Transverse colon (tissue), 4 donors: ENCODE results near the gene EIF3D.

Experiments
- POLR2A ChIP-seq: fragments of 450-650 bp; IDR thresholded peaks from one replicate; pipeline ENCODE4 v1.6.1; 2016; ENCODE audit warnings: antibody characterized with exemption, mild to moderate bottlenecking, moderate library complexity
- POLR2AphosphoS5 ChIP-seq, 3 donors: sonication (generic); formaldehyde crosslinking; IDR thresholded peaks; one replicate each; pipeline ENCODE4 v1.6.1; 2016; ENCODE audit warnings: antibody characterized with exemption in 3 of 3
- TF ChIP-seq, protein P1 (sequence below), 5 experiments: fragments of 200-600 bp in 3 of 5; fragments of 450-650 bp in 2 of 5; sonication (generic) in 3 of 5; IDR thresholded peaks; 1 replicate in 2 of 5; 2 replicates in 3 of 5; pipeline ENCODE4 v1.5.1; 2016 to 2017; ENCODE audit warnings: antibody characterized with exemption in 5 of 5, inconsistent platforms in 3 of 5, mild to moderate bottlenecking in 2 of 5, moderate library complexity in 1 of 5

DNA sequence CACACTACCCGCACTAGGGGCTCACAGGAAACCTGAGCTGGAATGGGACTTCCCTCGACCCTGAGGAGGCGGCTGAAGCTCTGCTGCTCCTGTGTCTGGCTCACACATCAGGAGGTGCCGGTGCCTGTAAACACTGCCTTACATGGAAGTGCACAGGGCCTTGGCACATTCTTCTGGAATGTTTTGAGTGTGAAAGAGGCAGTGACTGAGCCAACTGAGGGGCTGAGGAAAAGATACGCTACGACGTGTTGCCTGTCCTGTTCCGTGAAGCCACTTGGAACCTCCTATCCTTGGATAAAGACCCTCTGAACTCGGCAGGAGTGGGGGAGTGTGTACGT is 58.0 kb downstream of the EIF3D start:
- TF ChIP-seq POLR2A, result no peak
- TF ChIP-seq, protein P1, sequence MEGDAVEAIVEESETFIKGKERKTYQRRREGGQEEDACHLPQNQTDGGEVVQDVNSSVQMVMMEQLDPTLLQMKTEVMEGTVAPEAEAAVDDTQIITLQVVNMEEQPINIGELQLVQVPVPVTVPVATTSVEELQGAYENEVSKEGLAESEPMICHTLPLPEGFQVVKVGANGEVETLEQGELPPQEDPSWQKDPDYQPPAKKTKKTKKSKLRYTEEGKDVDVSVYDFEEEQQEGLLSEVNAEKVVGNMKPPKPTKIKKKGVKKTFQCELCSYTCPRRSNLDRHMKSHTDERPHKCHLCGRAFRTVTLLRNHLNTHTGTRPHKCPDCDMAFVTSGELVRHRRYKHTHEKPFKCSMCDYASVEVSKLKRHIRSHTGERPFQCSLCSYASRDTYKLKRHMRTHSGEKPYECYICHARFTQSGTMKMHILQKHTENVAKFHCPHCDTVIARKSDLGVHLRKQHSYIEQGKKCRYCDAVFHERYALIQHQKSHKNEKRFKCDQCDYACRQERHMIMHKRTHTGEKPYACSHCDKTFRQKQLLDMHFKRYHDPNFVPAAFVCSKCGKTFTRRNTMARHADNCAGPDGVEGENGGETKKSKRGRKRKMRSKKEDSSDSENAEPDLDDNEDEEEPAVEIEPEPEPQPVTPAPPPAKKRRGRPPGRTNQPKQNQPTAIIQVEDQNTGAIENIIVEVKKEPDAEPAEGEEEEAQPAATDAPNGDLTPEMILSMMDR (IDR thresholded peaks at IDR 0.05), result no peak
- TF ChIP-seq POLR2AphosphoS5 (IDR thresholded peaks at IDR 0.05), result peak in 2 of 3 donors; percentile 29 to 52
